ENCODE data around the gene IGFALS. TPM values are rescaled to one million over a fixed set of nuclear protein-coding genes. Genes with fewer than 3 reads are reported as not detected.

Gene IGFALS
- total and polyA plus RNA-seq, 4 donors, result 0.84 TPM; not detected in 3

DNA sequence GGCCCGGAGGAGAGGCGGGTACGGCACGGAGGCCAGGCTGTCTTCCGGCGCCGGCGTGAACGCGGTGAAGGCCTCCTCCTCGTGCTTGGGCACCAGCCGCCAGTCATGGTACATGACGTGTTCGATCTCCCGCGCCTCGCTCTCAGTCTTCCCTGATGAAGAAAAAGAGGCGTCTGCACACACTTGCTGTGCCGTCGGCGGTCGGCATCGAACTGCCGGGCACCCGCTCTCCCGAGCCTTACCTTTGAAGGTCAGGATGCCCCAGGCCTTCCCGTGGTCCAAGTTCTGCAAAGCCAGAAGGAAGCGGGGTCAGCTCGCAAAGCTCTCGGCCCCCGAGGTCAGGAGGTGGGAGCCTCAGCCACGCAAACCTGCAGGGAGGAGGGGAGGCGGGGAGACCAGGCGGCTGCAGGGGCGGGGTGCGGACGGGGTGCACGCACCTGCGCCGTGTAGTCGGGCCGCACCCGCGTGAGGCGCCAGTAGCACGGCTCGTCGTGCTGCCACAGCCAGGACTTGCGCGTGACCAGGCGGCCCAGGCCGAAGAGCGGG, 21.1 kb downstream of the IGFALS start, which contains the start of gene EME2:
TSS of gene EME2 (plus strand) at position 449 of the 546 bp plus-strand sequence. CDS start 418 bp downstream, outside the sequence.
- no peak for DNase-seq
- Histone ChIP-seq H3K4me1 (ENCODE audit: control insufficient read depth in 1 of 2, insufficient read depth in 2 of 2, low read length in 2 of 2) (no peaks in the 10 kb centered on the region), H3K27ac (ENCODE audit: low read depth in 1 of 2, low read length in 2 of 2) (peak within 1 kb of the TSS in 1 of 2 donors; percentile 55), H3K27me3 (ENCODE audit: control insufficient read depth in 1 of 2, insufficient read depth in 2 of 2, low read length in 1 of 2) (no peaks in the 10 kb centered on the region), H3K36me3 (ENCODE audit: control insufficient read depth in 1 of 2, insufficient read depth in 2 of 2, low read length in 1 of 2) (peaks cover 0 to 7% of the 10 kb centered on the region in 2 donors), H3K9me3 (ENCODE audit: control insufficient read depth, low read length) (no peaks in the 10 kb centered on the region), H3K4me3 (ENCODE audit: low read length in 2 of 2) (peak within 1 kb of the TSS; percentile 80 to 86)
- intact Hi-C loops (cut with DNase I), result loop anchor here in 1 of 2 donors (5.0 kb wide), 1 partner anchor 65 kb away; the partner anchor contains the start of gene MAPK8IP3
- 0% methylated on average over 46 to 53 of the region's 53 CpGs for WGBS, 2 donors
- ATAC-seq (ENCODE audit: low FRiP score), result no peak

DNA sequence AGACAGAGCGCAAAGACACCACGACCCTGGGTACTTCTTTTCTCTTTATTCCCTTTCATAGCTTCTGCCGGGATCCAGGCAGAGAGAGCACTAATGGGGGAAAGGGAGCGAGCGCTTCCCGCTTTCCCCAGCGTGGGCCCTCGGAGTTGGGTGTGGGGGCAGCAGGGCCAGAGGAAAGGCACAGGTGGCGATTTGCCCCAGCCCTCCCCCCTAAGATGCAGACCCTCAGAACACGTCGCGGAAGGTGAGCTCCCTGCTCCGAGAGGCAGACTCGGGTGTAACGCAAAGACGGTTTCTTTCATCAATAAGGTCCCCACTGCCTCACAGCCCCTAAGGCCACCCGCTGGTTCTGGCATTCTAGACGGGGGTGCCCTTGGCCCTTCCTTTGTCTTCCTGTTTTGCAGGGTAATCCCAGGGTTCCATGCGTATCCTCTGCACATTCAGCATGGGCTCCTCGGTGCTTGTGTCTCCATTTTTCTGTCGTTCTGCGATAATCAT, 21.6 kb downstream of the IGFALS start:
- peak overlapping the region in 1 of 2 donors; percentile 14 for H3K27ac ChIP-seq (ENCODE audit: low read depth in 1 of 2, low read length in 2 of 2)
- WGBS, 2 donors, result 3 to 5% methylated on average over 21 to 22 of the region's 22 CpGs
- no peaks in the 10 kb centered on the region for H3K4me1 ChIP-seq (ENCODE audit: control insufficient read depth in 1 of 2, insufficient read depth in 2 of 2, low read length in 2 of 2)
- H3K27me3 ChIP-seq (ENCODE audit: control insufficient read depth in 1 of 2, insufficient read depth in 2 of 2, low read length in 1 of 2), result no peaks in the 10 kb centered on the region
- no peaks in the 10 kb centered on the region for H3K9me3 ChIP-seq (ENCODE audit: control insufficient read depth, low read length)
- peak overlapping the region; percentile 80 to 86 for H3K4me3 ChIP-seq (ENCODE audit: low read length in 2 of 2)
- peaks cover 0 to 3% of the 10 kb centered on the region in 2 donors for H3K36me3 ChIP-seq (ENCODE audit: control insufficient read depth in 1 of 2, insufficient read depth in 2 of 2, low read length in 1 of 2)
- DNase-seq (no peak), ATAC-seq (ENCODE audit: low FRiP score) (no peak)
- intact Hi-C loops (cut with DNase I), result loop anchor here in 1 of 2 donors (5.0 kb wide), 1 partner anchor 65 kb away; the partner anchor contains the start of gene MAPK8IP3

DNA sequence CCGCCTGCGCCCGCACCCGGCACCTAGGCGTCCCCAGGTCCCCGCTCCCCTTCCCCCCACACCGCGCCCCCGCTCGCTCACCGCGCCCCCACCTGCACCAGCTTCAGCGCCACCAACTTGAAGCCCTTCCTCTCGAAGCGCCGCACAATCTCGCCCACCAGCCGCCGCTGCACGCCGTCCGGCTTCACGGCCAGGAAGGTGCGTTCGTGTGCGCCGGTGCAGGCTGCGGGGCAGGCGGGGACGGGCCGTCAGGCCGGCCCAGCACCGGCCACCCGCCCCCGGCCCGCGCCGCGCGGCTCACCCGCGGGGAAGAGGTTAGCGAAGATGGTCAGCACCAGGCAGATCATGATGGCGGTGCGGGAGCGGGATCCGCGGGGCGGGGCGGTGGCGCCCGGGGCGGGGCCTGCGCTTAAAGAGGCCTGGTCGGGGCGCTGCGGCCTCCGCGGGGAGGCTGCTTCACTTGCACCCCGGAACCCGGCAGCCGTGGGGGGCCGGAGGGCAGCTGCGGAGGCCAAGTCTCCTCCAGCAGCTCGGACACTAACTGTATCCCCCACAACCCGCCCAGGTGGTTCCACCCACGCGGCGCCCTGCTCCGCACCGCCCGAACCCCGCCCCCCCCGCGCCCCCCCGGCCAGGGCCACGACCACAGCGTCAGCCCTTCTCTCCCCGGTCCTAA, 22.2 kb downstream of the IGFALS start, which contains the start of gene NME3:
TSS of gene NME3 (minus strand) at position 356 of the 676 bp plus-strand sequence. CDS start at position 347, 9 bp downstream.
- no peaks in the 10 kb centered on the region for H3K9me3 ChIP-seq (ENCODE audit: control insufficient read depth, low read length)
- no peaks in the 10 kb centered on the region for H3K36me3 ChIP-seq (ENCODE audit: control insufficient read depth in 1 of 2, insufficient read depth in 2 of 2, low read length in 1 of 2)
- DNase-seq, result peak; percentile 89 to 94
- no peaks in the 10 kb centered on the region for H3K27me3 ChIP-seq (ENCODE audit: control insufficient read depth in 1 of 2, insufficient read depth in 2 of 2, low read length in 1 of 2)
- H3K4me1 ChIP-seq (ENCODE audit: control insufficient read depth in 1 of 2, insufficient read depth in 2 of 2, low read length in 2 of 2), result no peaks in the 10 kb centered on the region
- peak within 1 kb of the TSS; percentile 80 to 86 for H3K4me3 ChIP-seq (ENCODE audit: low read length in 2 of 2)
- WGBS, 2 donors, result 1% methylated on average over 49 to 79 of the region's 79 CpGs
- peak; percentile 66 for ATAC-seq (ENCODE audit: low FRiP score)
- H3K27ac ChIP-seq (ENCODE audit: low read depth in 1 of 2, low read length in 2 of 2), result peak within 1 kb of the TSS in 1 of 2 donors; percentile 45
- intact Hi-C loops (cut with DNase I), result loop anchor here in 1 of 2 donors (5.0 kb wide), 1 partner anchor 64 kb away; the partner anchor contains the start of gene MAPK8IP3

DNA sequence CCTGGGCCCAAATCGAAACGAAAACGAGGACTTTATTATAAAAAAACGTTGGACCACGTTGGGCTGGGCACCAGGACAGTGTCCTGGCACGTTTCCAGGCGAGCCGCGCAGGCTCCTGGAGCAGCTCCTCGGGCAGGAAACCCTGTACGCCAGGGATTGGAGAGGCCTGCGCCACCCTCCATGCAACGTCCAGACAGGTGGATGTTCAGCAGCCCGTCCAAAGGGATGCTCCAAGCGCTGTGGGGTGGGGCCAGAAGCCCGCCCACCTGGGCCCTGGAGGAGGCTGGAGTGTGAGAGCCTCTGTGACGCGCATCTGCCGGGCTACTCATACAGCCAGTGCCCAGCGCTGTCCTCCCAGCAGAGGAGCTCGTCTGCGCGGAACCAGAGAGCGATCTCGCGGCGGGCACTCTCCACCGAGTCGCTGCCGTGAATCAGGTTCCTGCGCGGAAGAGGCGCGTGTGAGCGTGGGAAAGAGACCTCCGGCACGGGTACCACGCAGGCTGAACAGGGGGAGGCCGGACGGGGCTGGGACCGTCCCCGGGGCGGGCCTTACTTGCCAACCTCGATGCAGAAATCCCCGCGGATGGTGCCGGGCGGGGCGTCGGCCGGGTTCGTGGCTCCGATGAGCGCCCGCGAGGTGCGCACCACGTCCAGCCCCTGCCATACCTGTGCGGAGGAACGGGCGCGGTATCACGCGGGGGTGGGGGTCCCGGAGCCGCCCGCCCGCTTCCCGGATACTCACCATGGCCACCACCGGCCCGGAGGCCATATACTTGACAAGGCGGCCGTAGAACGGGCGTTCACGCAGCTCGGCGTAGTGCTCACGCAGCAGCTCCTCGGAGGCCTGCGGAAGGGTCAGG, 22.9 kb downstream of the IGFALS start:
- no peaks in the 10 kb centered on the region for H3K9me3 ChIP-seq (ENCODE audit: control insufficient read depth, low read length)
- ATAC-seq (ENCODE audit: low FRiP score), result peak; percentile 24
- no peaks in the 10 kb centered on the region for H3K36me3 ChIP-seq (ENCODE audit: control insufficient read depth in 1 of 2, insufficient read depth in 2 of 2, low read length in 1 of 2)
- intact Hi-C loops (cut with DNase I), result loop anchor here in 1 of 2 donors (5.0 kb wide), 1 partner anchor 63 kb away; the partner anchor contains the start of gene MAPK8IP3
- H3K4me3 ChIP-seq (ENCODE audit: low read length in 2 of 2), result peak overlapping the region; percentile 80 to 86
- no peaks in the 10 kb centered on the region for H3K4me1 ChIP-seq (ENCODE audit: control insufficient read depth in 1 of 2, insufficient read depth in 2 of 2, low read length in 2 of 2)
- peak; percentile 85 to 91 for DNase-seq
- peak overlapping the region in 1 of 2 donors; percentile 7 for H3K27ac ChIP-seq (ENCODE audit: low read depth in 1 of 2, low read length in 2 of 2)
- 1 to 2% methylated on average over 72 to 81 of the region's 81 CpGs for WGBS, 2 donors
- no peaks in the 10 kb centered on the region for H3K27me3 ChIP-seq (ENCODE audit: control insufficient read depth in 1 of 2, insufficient read depth in 2 of 2, low read length in 1 of 2)

DNA sequence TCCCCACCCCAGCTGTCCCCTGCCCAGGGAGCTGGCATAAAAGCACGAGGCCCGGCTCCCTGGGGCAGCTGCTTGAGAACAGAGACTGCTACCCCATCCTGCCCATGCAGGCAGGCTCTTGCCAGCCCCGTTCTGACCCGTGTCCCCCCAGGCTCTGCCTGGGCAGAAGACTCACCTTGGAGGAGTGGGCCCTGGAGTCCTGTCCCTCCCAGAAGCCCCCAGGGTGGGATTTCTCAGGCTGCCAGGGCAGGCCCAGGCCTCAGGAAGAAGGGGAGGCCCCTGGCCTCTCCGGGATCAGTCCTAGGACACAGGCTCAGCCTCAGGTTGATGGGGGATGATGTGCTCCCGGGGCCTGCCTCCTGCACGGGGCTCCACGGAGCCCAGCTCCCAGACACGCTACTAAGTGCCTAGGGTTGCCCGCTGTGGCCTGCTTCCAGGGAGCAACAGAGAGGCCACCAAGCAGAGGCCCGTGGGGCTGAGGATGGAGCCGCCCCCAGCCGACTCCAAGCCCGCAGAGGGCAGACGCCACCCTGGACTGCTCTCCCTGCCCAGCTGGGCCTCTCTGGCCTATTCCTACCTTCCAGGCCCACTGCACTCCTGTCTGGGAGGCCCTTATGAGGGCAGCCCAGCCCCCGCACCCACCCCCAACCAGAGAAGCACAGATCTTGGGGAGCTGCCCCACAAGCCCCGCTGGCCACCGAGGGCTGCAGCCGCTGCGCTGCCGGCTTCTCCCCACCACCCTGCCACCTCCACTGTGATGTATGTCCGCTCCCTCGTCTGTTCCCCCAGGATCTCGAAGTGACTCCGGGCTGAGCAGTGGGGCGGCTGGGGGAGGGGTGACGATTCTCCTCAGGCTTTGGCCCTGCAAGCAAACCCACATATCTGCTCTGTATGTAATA, 23.9 kb downstream of the IGFALS start:
- ATAC-seq (ENCODE audit: low FRiP score), result no peak

DNA sequence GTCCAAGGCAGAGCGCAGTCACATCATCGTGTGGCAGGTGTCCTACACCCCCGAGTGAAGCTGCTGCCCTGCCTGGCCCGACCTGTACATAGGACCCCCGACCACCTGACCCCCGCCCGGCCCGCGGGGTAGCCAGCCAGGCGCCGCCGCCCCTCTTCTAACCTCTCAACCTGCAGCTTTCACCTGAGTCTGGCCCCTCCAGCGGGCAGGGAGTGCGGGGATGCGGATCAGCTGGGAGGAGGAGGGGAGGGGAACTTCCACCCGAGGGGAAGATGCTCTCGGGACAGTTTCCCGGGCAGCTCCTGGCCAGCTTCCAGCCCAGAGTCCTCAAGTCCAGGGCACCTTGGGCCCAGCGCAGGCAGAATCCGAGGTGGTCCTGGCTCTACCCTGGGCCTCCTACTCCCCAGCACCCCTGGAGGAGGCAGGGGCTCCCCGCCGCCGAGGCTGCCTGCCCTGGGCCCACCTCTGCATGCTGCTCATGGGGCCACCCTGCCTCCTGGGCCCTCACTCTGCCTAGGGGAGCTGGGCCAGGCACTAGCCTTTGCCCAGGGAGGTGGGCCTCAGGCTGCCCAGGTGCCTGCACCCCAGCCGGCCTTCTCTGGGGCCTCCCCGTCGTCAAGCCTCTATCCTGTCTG, 24.6 kb downstream of the IGFALS start:
- Histone ChIP-seq H3K27ac (ENCODE audit: low read depth in 1 of 2, low read length in 2 of 2) (no peak overlapping the region), H3K4me1 (ENCODE audit: control insufficient read depth in 1 of 2, insufficient read depth in 2 of 2, low read length in 2 of 2) (no peaks in the 10 kb centered on the region), H3K36me3 (ENCODE audit: control insufficient read depth in 1 of 2, insufficient read depth in 2 of 2, low read length in 1 of 2) (no peaks in the 10 kb centered on the region), H3K9me3 (ENCODE audit: control insufficient read depth, low read length) (no peaks in the 10 kb centered on the region), H3K4me3 (ENCODE audit: low read length in 2 of 2) (no peak overlapping the region), H3K27me3 (ENCODE audit: control insufficient read depth in 1 of 2, insufficient read depth in 2 of 2, low read length in 1 of 2) (no peaks in the 10 kb centered on the region)
- 77 to 79% methylated on average over 22 to 26 of the region's 26 CpGs for WGBS, 2 donors
- no peak for ATAC-seq (ENCODE audit: low FRiP score)
- DNase-seq, result no peak
- intact Hi-C loops (cut with DNase I), result no loop called here

More for the DNA sequence above, 23.9 kb downstream of the IGFALS start:
- peak overlapping the region in 1 of 2 donors; percentile 7 for H3K27ac ChIP-seq (ENCODE audit: low read depth in 1 of 2, low read length in 2 of 2)
- no peaks in the 10 kb centered on the region for H3K27me3 ChIP-seq (ENCODE audit: control insufficient read depth in 1 of 2, insufficient read depth in 2 of 2, low read length in 1 of 2)
- no peak for DNase-seq
- no peaks in the 10 kb centered on the region for H3K9me3 ChIP-seq (ENCODE audit: control insufficient read depth, low read length)
- intact Hi-C loops (cut with DNase I), result loop anchor here in 1 of 2 donors (5.0 kb wide), 1 partner anchor 62 kb away; the partner anchor contains the start of gene MAPK8IP3
- H3K4me1 ChIP-seq (ENCODE audit: control insufficient read depth in 1 of 2, insufficient read depth in 2 of 2, low read length in 2 of 2), result no peaks in the 10 kb centered on the region
- 65 to 72% methylated on average over 26 to 27 of the region's 27 CpGs for WGBS, 2 donors
- no peaks in the 10 kb centered on the region for H3K36me3 ChIP-seq (ENCODE audit: control insufficient read depth in 1 of 2, insufficient read depth in 2 of 2, low read length in 1 of 2)
- no peak overlapping the region for H3K4me3 ChIP-seq (ENCODE audit: low read length in 2 of 2)

DNA sequence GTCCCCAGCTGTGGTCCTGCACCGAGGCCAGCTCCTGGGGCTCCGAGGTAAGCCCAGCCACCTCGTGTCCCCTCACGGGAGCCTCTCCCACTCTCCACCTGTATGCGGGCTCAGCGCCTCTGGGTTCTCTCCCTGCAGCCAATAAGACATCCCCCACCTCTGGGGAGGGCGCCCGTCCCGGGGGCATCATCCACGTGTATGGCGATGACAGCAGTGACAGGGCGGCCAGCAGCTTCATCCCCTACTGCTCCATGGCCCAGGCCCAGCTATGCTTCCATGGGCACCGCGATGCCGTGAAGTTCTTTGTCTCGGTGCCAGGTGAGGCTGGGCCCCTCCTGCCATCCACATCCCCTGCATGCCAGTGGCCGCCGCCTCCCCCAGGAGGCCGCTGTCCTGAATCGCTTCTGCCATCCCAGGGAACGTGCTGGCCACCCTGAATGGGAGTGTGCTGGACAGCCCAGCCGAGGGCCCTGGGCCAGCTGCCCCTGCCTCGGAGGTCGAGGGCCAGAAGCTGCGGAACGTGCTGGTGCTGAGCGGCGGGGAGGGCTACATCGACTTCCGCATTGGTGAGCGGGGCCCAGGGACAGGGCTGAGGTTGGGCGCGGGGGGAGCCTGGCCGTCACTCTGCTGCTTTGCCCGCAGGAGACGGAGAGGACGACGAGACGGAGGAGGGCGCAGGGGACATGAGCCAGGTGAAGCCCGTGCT, 25.3 kb downstream of the IGFALS start:
- H3K27ac ChIP-seq (ENCODE audit: low read depth in 1 of 2, low read length in 2 of 2), result no peak overlapping the region
- no peak for ATAC-seq (ENCODE audit: low FRiP score)
- H3K27me3 ChIP-seq (ENCODE audit: control insufficient read depth in 1 of 2, insufficient read depth in 2 of 2, low read length in 1 of 2), result no peaks in the 10 kb centered on the region
- intact Hi-C loops (cut with DNase I), result no loop called here
- no peaks in the 10 kb centered on the region for H3K9me3 ChIP-seq (ENCODE audit: control insufficient read depth, low read length)
- no peaks in the 10 kb centered on the region for H3K36me3 ChIP-seq (ENCODE audit: control insufficient read depth in 1 of 2, insufficient read depth in 2 of 2, low read length in 1 of 2)
- no peaks in the 10 kb centered on the region for H3K4me1 ChIP-seq (ENCODE audit: control insufficient read depth in 1 of 2, insufficient read depth in 2 of 2, low read length in 2 of 2)
- 80 to 83% methylated on average over 41 of the region's 41 CpGs for WGBS, 2 donors
- no peak overlapping the region for H3K4me3 ChIP-seq (ENCODE audit: low read length in 2 of 2)
- no peak for DNase-seq
